ENCODE measurements around the gene METTL21A.

The METTL21A gene

DNA sequence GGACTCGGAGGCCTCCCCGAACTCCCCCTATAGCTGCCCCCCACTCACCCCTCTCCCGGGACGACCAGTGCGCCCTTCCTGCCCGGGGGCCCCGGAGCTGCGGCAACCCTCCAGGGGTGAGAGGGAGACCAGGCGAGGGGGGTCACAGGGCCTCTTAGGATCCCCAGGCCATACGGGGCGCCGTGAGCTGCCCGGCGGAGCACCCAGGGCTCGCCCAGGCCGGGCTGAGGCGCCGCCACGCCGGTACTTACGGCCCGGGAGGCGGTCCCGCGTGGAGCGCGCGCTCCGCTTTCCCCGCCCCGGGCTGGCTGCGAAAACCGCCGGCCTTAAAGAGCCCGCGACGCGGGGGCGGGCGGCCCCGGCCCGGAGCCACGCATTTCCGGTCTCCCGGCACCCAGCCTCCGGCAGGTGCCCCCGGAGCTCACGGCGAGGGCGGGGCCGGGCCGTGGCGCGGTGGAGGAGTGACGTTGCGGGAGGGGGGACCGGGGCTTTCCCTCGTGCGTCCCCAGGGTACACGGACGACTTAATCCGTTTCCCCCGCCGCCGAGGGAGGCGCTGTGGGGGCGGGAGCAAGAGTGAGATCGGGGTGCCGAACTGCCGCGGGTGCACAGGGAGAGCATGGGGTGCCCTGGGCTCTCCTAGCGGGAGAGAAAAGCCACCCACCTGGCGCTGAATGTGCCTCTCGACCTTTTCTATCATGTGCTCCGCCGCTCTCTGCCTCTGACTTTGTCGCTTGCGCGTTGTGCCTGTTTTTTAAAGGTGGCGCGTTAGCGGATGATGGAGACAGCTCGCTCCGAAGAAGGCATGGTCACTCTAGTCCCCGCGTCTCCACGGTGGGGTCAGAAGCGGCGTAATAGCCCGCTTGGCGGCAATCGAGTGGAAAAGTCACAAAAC lies at the start of gene METTL21A:
TSS of gene METTL21A (minus strand) at position 381 of the 894 bp plus-strand sequence. CDS start 1,019 bp downstream, outside the sequence.
- Histone ChIP-seq H3K27ac (peak within 1 kb of the TSS; percentile 95), H3K27me3 (peaks cover 11% of the 10 kb centered on the region), H3K9me3 (no peaks in the 10 kb centered on the region), H3K4me1 (ENCODE audit: control insufficient read depth in 1 of 2, insufficient read depth in 1 of 2, low read depth in 1 of 2, low read length in 1 of 2) (peaks cover 49 to 58% of the 10 kb centered on the region in 2 experiments), H3K4me3 (ENCODE audit: low read depth in 1 of 2, low read length in 1 of 2) (peak within 1 kb of the TSS; percentile 80 to 92), H3K36me3 (no peaks in the 10 kb centered on the region)
- TF ChIP-seq, protein P1, sequence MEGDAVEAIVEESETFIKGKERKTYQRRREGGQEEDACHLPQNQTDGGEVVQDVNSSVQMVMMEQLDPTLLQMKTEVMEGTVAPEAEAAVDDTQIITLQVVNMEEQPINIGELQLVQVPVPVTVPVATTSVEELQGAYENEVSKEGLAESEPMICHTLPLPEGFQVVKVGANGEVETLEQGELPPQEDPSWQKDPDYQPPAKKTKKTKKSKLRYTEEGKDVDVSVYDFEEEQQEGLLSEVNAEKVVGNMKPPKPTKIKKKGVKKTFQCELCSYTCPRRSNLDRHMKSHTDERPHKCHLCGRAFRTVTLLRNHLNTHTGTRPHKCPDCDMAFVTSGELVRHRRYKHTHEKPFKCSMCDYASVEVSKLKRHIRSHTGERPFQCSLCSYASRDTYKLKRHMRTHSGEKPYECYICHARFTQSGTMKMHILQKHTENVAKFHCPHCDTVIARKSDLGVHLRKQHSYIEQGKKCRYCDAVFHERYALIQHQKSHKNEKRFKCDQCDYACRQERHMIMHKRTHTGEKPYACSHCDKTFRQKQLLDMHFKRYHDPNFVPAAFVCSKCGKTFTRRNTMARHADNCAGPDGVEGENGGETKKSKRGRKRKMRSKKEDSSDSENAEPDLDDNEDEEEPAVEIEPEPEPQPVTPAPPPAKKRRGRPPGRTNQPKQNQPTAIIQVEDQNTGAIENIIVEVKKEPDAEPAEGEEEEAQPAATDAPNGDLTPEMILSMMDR (IDR thresholded peaks at IDR 0.05): peak; percentile 64

DNA sequence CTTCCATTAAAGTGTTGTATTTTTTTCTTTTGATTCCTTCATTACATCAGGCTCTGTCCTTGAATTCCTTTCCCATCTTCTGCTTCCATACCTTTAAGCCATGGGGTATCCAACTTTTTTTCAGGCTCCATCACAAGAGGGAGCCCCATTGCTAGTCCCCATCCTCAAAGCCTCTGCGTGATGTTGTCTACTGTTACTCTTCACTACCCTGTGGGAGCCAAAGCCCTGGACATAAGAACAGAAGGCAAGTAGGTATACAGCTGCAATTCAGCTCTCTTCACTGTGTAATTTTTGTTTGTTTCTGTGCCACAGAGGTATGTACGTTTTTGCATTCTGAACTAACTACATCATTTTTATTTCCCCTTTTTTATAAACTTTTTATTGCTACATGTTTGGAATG lies 49.6 kb upstream of the METTL21A start:
- Histone ChIP-seq H3K4me1 (ENCODE audit: control insufficient read depth in 1 of 2, insufficient read depth in 1 of 2, low read depth in 1 of 2, low read length in 1 of 2) (no peaks in the 10 kb centered on the region), H3K9me3 (no peaks in the 10 kb centered on the region), H3K27ac (no peak overlapping the region), H3K27me3 (no peaks in the 10 kb centered on the region), H3K4me3 (ENCODE audit: low read depth in 1 of 2, low read length in 1 of 2) (no peak overlapping the region), H3K36me3 (no peaks in the 10 kb centered on the region)
- TF ChIP-seq, protein P1 (IDR thresholded peaks at IDR 0.05): no peak

DNA sequence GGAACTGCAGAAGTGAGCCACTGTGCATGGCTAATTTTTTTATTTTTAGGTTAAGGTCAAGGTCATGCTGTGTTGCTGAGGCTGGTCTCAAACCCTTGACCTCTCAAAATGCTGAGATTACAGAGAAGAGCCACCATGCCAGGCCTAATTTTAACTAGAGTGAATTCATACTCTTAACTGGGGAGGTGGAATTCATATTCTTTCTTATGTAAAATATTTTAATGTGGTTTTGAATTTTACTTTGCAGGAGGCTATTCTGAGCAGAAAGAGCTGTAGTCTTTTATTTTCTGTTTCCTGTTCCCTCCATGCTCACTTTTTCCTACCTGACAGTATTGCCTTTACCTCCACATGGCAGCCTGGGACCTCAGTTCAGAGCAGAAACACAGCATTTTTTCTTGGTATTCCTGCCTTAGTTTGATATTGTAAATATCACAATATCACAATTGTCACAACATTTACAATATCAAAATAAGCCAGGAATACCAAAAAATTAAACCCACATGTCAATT lies 49.1 kb upstream of the METTL21A start:
- H3K27ac ChIP-seq: no peak overlapping the region
- no peaks in the 10 kb centered on the region for H3K9me3 ChIP-seq
- no peaks in the 10 kb centered on the region for H3K36me3 ChIP-seq
- TF ChIP-seq, protein P1 (IDR thresholded peaks at IDR 0.05): no peak
- no peak overlapping the region for H3K4me3 ChIP-seq (ENCODE audit: low read depth in 1 of 2, low read length in 1 of 2)
- no peaks in the 10 kb centered on the region for H3K4me1 ChIP-seq (ENCODE audit: control insufficient read depth in 1 of 2, insufficient read depth in 1 of 2, low read depth in 1 of 2, low read length in 1 of 2)
- no peaks in the 10 kb centered on the region for H3K27me3 ChIP-seq

DNA sequence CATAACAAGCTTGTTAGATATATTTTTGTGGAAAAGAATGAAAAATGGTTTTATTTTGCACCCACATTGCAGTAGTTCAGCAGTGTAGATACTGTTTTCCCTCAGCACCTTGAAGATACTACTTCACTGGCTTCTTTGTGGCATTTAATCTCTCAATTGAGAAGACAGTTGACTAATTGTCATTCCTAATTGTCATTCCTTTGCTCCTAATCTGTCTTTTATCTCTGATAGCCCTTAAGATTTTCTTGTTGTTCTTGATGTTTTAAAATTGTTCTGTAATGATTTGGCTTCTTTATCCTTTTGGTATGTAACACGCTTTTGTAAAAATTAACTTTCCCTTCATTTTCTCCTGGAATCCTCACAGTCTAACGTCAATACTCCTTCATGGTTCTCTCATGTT lies 48.2 kb upstream of the METTL21A start:
- Histone ChIP-seq H3K4me3 (ENCODE audit: low read depth in 1 of 2, low read length in 1 of 2) (no peak overlapping the region), H3K4me1 (ENCODE audit: control insufficient read depth in 1 of 2, insufficient read depth in 1 of 2, low read depth in 1 of 2, low read length in 1 of 2) (no peaks in the 10 kb centered on the region), H3K27ac (no peak overlapping the region), H3K36me3 (no peaks in the 10 kb centered on the region), H3K9me3 (no peaks in the 10 kb centered on the region), H3K27me3 (no peaks in the 10 kb centered on the region)
- TF ChIP-seq, protein P1 (IDR thresholded peaks at IDR 0.05): no peak

DNA sequence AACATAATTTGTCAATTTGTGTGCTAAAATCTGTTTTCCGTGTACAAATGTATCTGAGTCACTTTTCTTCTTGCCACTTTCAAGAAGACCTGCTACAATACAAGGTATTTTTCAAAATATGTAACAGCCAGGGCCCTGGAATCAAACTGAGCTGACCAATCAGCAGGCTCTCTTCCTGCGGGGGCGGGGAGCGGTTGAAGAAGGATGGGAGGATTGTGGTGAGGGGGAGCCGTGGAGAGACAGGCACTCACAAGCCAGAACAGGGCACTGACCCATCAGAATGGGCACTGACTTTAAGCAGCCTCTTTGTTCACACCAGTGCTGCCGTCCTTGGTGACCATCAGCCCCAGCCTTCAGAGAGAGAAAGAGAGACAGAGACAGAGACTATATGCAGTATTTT lies 45.7 kb upstream of the METTL21A start:
- TF ChIP-seq, protein P1 (IDR thresholded peaks at IDR 0.05): no peak

More for the DNA sequence above, 45.7 kb upstream of the METTL21A start:
- Histone ChIP-seq H3K36me3 (no peaks in the 10 kb centered on the region), H3K27me3 (no peaks in the 10 kb centered on the region), H3K4me3 (ENCODE audit: low read depth in 1 of 2, low read length in 1 of 2) (no peak overlapping the region), H3K4me1 (ENCODE audit: control insufficient read depth in 1 of 2, insufficient read depth in 1 of 2, low read depth in 1 of 2, low read length in 1 of 2) (no peaks in the 10 kb centered on the region), H3K27ac (no peak overlapping the region), H3K9me3 (no peaks in the 10 kb centered on the region)

Measured in neutrophil (primary cell).